GM18499 (cell line): Measurements from ENCODE around the gene SH3BP5.

ENCODE experiments used
- ATAC-seq: cut with Tn5 transposase; IDR thresholded peaks from one replicate; pipeline ENCODE4 v1.9.1; 2021; ENCODE audit warnings: moderate number of reproducible peaks; ENCODE audit not compliant: insufficient read depth, unreplicated experiment

SH3BP5 gene

GRCh38 chr3:15280853-15281532 lies 51.4 kb downstream of the SH3BP5 start:
- no peak for ATAC-seq

GRCh38 chr3:15279671-15280402 lies 52.5 kb downstream of the SH3BP5 start:
- ATAC-seq: no peak

GRCh38 chr3:15279205-15279604 lies 53.2 kb downstream of the SH3BP5 start:
- no peak for ATAC-seq

GRCh38 chr3:15277861-15278500 lies 54.4 kb downstream of the SH3BP5 start:
- no peak for ATAC-seq

GRCh38 chr3:15276028-15276724 lies 56.2 kb downstream of the SH3BP5 start:
- no peak for ATAC-seq

GRCh38 chr3:15273227-15273626 lies 59.2 kb downstream of the SH3BP5 start:
- no peak for ATAC-seq

GRCh38 chr3:15272426-15273196 lies 59.8 kb downstream of the SH3BP5 start:
- ATAC-seq: no peak

GRCh38 chr3:15271785-15272381 lies 60.5 kb downstream of the SH3BP5 start:
- ATAC-seq: peak; percentile 31

GRCh38 chr3:15271030-15271429 lies 61.4 kb downstream of the SH3BP5 start:
- ATAC-seq: no peak

- no peak for ATAC-seq
Observed at GRCh38 chr3:15269091-15269989, 63.0 kb downstream of the SH3BP5 start.

- no peak for ATAC-seq
Observed at GRCh38 chr3:15268033-15268631, 64.3 kb downstream of the SH3BP5 start.

GRCh38 chr3:15267502-15267901 lies 64.9 kb downstream of the SH3BP5 start:
- ATAC-seq: no peak

GRCh38 chr3:15266510-15267376 lies 65.6 kb downstream of the SH3BP5 start:
- no peak for ATAC-seq

- no peak for ATAC-seq
Observed at GRCh38 chr3:15265655-15266509, 66.5 kb downstream of the SH3BP5 start.

- no peak for ATAC-seq
Observed at GRCh38 chr3:15264486-15264885, 67.9 kb downstream of the SH3BP5 start.

GRCh38 chr3:15263926-15264325 lies 68.5 kb downstream of the SH3BP5 start:
- ATAC-seq: no peak

GRCh38 chr3:15263120-15263519 lies 69.3 kb downstream of the SH3BP5 start:
- ATAC-seq: no peak
